Activated CD8-positive, alpha-beta memory T cell treated with anti-CD3 and anti-CD28 coated beads, Interleukin-2, amount 50 U/mL, for 4 hours (primary cell): ENCODE results near the gene RSAD1.
"Not testable (repeated sequence)": the region's sequence is repeated elsewhere in the genome, so short reads cannot be mapped to it uniquely, and the experiment has no call there.

Experiments used
- DNase-seq: peaks from one replicate; pipeline ENCODE4 v3.0.0-alpha.2; 2020

The RSAD1 gene

GRCh38 chr17:50458701-50459676, 19.7 kb upstream of the RSAD1 start:
- DNase-seq: no peak

GRCh38 chr17:50459756-50460155, 18.9 kb upstream of the RSAD1 start:
- no peak for DNase-seq

GRCh38 chr17:50460831-50461526, 17.7 kb upstream of the RSAD1 start:
- DNase-seq: no peak

- no peak for DNase-seq
Measured at GRCh38 chr17:50461550-50462132, 17.0 kb upstream of the RSAD1 start.

GRCh38 chr17:50462446-50462845, 16.2 kb upstream of the RSAD1 start:
- no peak for DNase-seq

GRCh38 chr17:50464121-50464520, 14.5 kb upstream of the RSAD1 start:
- DNase-seq: no peak

GRCh38 chr17:50464736-50465135, 13.9 kb upstream of the RSAD1 start:
- DNase-seq: no peak

GRCh38 chr17:50465171-50465570, 13.5 kb upstream of the RSAD1 start:
- DNase-seq: no peak

- DNase-seq: no peak
Measured at GRCh38 chr17:50465635-50466034, 13.0 kb upstream of the RSAD1 start.

- DNase-seq: no peak
Measured at GRCh38 chr17:50466371-50467113, 12.1 kb upstream of the RSAD1 start.

- no peak for DNase-seq
Measured at GRCh38 chr17:50467114-50467854, 11.4 kb upstream of the RSAD1 start.

- DNase-seq: no peak
Measured at GRCh38 chr17:50467855-50468303, 10.8 kb upstream of the RSAD1 start.

GRCh38 chr17:50468304-50469207, 10.1 kb upstream of the RSAD1 start, which contains the start of gene CHAD:
Gene CHAD, minus strand, starts transcription at chr17:50468880. Its CDS starts 67 bp downstream, at chr17:50468813.
- DNase-seq: no peak

- no peak for DNase-seq
Measured at GRCh38 chr17:50469208-50469605, 9.5 kb upstream of the RSAD1 start.

GRCh38 chr17:50469671-50470305, 8.9 kb upstream of the RSAD1 start:
- no peak for DNase-seq

- no peak for DNase-seq
Measured at GRCh38 chr17:50470426-50470825, 8.2 kb upstream of the RSAD1 start.

GRCh38 chr17:50471009-50471905, 7.4 kb upstream of the RSAD1 start:
- DNase-seq: no peak

GRCh38 chr17:50472286-50472685, 6.4 kb upstream of the RSAD1 start:
- no peak for DNase-seq

GRCh38 chr17:50472761-50473161, 5.9 kb upstream of the RSAD1 start:
- not testable (repeated sequence) for DNase-seq
